NCI-H345 treated with DMSO at 0.1 percent for 48 hours (cell line): ENCODE results near the gene TBC1D28.
"Not testable (repeated sequence)": the region's sequence is repeated elsewhere in the genome, so short reads cannot be mapped to it uniquely, and the experiment has no call there.

ENCODE experiments used
- DNase-seq: peaks from one replicate; lab custom pipeline; 2025; ENCODE audit not compliant: unreplicated experiment; lab: John Stamatoyannopoulos, UW

The TBC1D28 gene

GRCh38 chr17:18644291-18644690 lies at the start of gene TBC1D28:
Gene TBC1D28 (minus strand): TSS chr17:18644391. CDS start chr17:18641352, 3,039 bp downstream.
- DNase-seq: not testable (repeated sequence)

DNA sequence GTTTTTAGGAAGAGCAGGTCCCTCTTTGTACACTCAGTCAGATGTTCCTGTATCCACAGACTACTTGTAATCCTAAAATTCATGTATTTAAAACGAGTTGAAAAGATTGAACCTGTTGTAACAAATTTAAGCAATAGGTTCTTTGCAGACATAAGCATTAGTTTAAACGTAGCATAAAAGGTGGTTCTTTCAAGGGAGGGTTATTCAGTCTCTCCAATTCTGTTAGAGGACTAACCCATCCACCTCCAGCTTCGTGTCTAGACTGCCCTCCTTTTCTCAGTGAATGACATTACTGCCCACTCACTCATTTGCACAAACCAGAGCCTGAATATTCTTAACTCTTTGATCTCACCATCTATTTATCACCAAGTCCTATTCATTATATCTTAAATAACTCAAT lies 38.5 kb upstream of the TBC1D28 start:
- DNase-seq: not testable (repeated sequence)

DNA sequence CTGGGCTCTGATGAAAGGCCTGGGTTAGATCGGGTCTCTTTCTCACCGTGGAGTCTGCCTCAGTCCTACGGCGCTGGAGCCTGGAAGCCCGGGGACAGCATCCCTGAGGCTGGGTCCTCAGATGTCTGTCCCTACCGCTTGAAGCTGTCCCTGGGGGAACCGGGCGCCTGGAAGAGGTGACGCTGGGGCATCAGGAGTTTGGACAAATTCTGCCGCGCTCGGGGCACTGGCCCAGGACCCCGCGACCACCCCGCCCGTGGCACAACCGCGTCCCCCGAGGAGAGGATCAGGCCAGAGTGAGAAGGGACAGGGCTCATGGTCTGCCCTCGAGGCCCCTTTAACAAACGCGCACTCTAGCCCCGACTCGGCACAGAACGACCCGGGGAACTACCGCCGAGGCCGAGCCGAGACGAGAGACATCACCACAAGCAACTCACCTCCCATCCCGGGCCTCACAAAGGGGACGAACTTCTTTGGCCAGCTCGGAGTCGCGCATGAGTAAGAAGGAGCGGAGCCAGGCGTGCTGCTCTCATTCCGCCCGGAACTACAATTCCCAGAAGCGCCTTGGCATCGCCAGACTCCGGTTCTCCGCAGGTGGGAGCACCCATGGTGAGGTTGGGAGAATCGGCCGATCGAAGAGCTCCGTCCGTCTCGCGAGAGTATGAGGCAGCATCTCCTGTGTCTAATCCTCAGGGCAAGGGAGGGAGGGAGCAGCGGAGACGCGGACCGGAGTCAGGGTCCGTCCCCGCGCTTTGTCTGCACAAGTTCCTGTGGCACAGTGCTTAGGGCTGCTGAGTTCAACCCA lies 37.8 kb upstream of the TBC1D28 start, which contains the start of gene FOXO3B:
TSS of gene FOXO3B (minus strand) at position 548 of the 805 bp plus-strand sequence. CDS start 663 bp downstream, outside the sequence.
- peak; percentile 61 for DNase-seq

DNA sequence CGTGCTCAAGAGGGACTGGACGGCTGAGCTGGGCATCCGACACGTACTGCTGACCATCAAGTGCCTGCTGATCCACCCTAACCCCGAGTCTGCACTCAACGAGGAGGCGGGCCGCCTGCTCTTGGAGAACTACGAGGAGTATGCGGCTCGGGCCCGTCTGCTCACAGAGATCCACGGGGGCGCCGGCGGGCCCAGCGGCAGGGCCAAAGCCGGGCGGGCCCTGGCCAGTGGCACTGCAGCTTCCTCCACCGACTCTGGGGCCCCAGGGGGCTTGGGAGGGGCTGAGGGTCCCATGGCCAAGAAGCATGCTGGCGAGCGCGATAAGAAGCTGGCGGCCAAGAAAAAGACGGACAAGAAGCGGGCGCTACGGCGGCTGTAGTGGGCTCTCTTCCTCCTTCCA lies 33.2 kb upstream of the TBC1D28 start:
- not testable (repeated sequence) for DNase-seq

GRCh38 chr17:18676928-18677327 lies 32.7 kb upstream of the TBC1D28 start:
- DNase-seq: not testable (repeated sequence)

GRCh38 chr17:18672395-18673227 lies 28.4 kb upstream of the TBC1D28 start:
- DNase-seq: not testable (repeated sequence)

- DNase-seq: not testable (repeated sequence)
Measured at GRCh38 chr17:18668625-18669024, 24.4 kb upstream of the TBC1D28 start.

- not testable (repeated sequence) for DNase-seq
Measured at GRCh38 chr17:18667535-18667934, 23.3 kb upstream of the TBC1D28 start.

GRCh38 chr17:18666326-18666725 lies 22.1 kb upstream of the TBC1D28 start:
- not testable (repeated sequence) for DNase-seq

DNA sequence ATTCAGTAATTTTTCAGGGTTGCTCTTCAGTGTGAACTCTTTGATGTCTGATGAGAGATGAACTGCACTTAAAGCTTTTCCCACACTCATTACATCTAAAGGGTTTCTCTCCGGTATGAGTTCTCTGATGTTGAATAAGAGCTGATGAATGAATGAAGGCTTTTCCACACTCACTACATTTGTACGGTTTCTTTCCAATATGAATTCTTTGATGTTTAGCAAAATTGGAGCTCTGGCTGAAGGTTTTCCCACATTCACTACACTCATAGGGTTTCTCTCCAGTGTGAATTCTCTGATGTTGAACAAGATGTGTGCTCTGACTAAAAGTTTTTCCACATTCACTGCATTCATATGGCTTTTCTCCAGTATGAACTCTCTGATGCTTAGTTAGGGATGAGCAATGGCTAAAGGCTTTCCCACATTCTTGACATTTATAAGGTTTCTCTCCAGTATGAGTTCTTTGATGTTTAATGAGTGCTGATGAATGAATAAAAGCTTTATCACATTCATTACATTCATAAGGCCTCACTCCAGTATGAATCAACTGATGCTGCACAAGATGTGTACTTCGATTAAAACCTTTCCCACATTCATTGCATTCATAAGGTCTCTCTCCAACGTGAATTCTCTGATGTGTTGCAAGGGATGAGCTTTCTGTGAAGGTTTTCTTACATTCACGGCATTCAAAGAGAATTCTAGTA lies 17.9 kb upstream of the TBC1D28 start:
- not testable (repeated sequence) for DNase-seq

GRCh38 chr17:18650094-18650493 lies 5.9 kb upstream of the TBC1D28 start:
- DNase-seq: not testable (repeated sequence)

GRCh38 chr17:18643124-18643523 lies 1.1 kb downstream of the TBC1D28 start:
- not testable (repeated sequence) for DNase-seq

- DNase-seq: not testable (repeated sequence)
Measured at GRCh38 chr17:18638357-18638756, 5.8 kb downstream of the TBC1D28 start.

DNA sequence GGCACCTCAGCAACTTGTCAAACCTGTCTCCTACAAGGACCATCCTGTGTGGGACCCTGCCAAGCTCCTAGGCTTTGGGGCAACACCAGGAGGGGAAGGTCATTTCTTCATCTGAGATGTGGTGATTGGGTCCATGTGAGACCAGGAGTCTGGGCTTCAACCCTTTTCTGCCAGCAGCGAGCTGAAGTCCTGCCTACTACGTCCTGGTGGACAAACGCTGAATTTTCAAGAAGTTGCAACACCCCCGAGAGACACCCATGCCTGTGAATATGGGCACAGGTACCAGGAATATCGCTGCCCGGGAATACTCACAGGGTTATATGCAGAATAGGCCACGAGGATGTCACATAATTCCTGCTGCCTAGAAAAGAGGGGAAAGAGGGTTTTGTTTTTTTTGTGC lies 8.0 kb downstream of the TBC1D28 start:
- not testable (repeated sequence) for DNase-seq

DNA sequence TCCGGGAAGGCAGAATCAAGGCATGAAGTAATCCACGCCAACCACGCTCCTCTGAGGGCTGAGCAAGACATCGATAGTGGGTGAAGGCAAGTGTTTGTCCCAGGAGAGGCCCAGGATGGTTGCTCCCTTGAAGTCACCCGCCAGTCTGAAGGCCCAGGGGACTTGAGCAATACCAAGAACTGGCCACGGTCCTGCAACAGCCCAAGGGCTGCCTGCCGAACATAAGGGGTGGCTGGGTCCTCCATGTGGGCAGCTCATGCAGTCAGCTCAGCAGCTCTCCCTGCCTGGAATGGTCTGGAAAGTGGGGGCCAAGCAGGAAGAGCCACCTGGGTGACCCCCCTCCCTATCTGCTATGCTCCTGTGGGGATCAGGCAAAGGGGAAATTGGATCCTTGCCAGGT lies 8.4 kb downstream of the TBC1D28 start:
- not testable (repeated sequence) for DNase-seq

DNA sequence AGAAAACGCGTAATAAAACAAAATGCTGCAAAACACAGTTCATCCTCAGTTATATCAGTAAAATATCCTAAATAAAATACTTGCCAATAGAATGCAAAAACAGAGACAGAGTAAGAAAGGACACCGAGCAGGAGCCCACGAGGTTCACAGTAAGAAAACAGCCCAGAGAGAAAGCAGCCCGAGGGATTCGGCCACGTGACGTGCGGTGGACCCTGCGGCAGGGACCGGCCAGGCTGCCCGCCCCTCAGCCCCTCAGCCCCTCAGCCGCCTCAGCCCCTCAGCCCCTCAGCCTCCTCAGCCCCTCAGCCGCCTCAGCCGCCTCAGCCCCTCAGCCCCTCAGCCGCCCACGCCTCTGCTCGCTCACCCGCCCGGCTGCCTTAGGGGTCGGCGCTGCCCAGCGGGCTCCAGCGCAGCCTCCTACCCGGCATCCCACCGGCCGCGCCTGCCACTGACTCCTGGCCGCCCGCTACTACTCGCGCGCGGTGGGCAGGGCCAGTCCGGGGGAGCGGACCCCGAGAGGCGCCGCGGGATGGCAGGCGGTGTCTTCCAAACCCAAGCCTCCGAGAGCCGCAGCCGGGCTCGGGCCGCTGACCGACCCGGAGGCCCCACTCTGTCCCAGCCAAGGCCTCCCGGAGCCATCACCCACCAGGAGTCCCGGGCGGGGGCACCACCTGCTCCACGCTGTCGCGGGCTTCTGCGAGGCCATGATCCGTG lies 9.5 kb downstream of the TBC1D28 start:
- not testable (repeated sequence) for DNase-seq

- DNase-seq: no peak
Measured at GRCh38 chr17:18626152-18626870, 17.9 kb downstream of the TBC1D28 start.

- DNase-seq: not testable (repeated sequence)
Measured at GRCh38 chr17:18625509-18626104, 18.6 kb downstream of the TBC1D28 start.

DNA sequence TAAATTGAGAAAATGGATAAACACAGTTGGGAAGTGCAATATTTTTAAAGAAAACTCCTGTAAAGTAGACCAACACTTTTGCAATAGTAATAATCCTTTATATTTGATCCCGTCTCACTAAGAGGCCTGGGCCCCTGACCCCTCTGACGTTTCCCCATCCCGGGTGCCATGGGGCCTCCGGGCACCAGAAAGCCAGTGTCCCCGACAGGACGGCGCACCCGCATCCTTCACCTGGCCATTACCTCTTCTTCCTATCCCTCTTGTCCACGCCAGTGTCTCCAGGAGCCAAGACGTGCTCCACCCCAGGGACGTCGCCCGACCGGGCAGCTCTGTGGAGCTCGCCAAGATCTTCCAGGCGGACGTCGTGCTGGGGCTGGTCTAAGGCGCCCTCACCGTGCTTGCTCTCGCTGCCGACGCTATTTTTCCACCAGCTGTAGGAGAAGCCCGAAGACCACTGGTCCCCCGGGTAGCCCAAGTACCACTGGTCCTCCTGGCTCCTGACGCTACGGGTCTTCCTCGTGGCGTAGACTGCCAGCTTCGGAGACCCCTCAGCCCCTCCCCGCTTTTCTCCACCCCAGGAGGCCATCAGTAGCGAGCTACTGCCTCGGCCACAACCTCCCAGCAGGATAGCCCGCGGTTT lies 19.2 kb downstream of the TBC1D28 start:
- DNase-seq: not testable (repeated sequence)
